HEK293 (cell line): ENCODE measurements around the gene RAP1GAP.

Experiments
- ZNF473 ChIP-seq: fragments of 450-650 bp; formaldehyde crosslinking; IDR thresholded peaks from 2 replicates; pipeline ENCODE4 v1.5.1; 2017; ENCODE audit warnings: missing biosample characterization, missing genetic modification characterization
- TF ChIP-seq, protein P1 (sequence below): fragments of 450-650 bp; formaldehyde crosslinking; IDR thresholded peaks from 2 replicates; pipeline ENCODE4 v1.5.1; 2016; ENCODE audit warnings: missing biosample characterization, missing genetic modification characterization
- TF ChIP-seq, protein P2 (sequence below): fragments of 450-650 bp; formaldehyde crosslinking; IDR thresholded peaks from 2 replicates; pipeline ENCODE4 v1.5.1; 2016; ENCODE audit warnings: missing biosample characterization, missing genetic modification characterization

DNA sequence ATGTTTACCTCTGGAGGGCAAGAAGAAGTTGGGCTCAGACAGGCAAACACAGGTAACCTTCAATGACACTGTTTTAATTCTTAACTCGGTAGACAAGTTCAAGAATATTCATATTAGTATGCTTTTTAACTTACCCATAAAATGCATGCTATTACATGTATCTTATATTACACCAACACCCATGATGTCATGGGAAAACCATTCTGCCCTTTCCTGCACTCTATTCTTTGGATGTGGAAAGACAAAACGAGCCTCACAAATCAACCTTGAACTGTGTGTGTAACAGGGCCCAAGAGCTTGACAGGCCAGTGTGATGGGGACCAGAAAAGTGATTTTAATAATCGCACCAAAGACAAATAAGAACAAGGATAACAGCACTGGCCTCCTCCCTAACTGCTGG is 22.6 kb upstream of the RAP1GAP start:
- TF ChIP-seq, protein P1, sequence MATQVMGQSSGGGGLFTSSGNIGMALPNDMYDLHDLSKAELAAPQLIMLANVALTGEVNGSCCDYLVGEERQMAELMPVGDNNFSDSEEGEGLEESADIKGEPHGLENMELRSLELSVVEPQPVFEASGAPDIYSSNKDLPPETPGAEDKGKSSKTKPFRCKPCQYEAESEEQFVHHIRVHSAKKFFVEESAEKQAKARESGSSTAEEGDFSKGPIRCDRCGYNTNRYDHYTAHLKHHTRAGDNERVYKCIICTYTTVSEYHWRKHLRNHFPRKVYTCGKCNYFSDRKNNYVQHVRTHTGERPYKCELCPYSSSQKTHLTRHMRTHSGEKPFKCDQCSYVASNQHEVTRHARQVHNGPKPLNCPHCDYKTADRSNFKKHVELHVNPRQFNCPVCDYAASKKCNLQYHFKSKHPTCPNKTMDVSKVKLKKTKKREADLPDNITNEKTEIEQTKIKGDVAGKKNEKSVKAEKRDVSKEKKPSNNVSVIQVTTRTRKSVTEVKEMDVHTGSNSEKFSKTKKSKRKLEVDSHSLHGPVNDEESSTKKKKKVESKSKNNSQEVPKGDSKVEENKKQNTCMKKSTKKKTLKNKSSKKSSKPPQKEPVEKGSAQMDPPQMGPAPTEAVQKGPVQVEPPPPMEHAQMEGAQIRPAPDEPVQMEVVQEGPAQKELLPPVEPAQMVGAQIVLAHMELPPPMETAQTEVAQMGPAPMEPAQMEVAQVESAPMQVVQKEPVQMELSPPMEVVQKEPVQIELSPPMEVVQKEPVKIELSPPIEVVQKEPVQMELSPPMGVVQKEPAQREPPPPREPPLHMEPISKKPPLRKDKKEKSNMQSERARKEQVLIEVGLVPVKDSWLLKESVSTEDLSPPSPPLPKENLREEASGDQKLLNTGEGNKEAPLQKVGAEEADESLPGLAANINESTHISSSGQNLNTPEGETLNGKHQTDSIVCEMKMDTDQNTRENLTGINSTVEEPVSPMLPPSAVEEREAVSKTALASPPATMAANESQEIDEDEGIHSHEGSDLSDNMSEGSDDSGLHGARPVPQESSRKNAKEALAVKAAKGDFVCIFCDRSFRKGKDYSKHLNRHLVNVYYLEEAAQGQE (tag by site-specific recombination) = no peak
- TF ChIP-seq ZNF473 = no peak
- TF ChIP-seq, protein P2, sequence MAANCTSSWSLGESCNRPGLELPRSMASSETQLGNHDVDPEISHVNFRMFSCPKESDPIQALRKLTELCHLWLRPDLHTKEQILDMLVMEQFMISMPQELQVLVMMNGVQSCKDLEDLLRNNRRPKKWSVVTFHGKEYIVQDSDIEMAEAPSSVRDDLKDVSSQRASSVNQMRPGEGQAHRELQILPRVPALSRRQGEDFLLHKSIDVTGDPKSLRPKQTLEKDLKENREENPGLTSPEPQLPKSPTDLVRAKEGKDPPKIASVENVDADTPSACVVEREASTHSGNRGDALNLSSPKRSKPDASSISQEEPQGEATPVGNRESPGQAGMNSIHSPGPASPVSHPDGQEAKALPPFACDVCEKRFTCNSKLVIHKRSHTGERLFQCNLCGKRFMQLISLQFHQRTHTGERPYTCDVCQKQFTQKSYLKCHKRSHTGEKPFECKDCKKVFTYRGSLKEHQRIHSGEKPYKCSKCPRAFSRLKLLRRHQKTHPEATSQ = no peak
